Measurements from ENCODE around the gene MPZL3. TPM values are rescaled to one million over a fixed set of nuclear protein-coding genes. Genes with fewer than 3 reads are reported as not detected.

Gene MPZL3
- total and polyA plus RNA-seq, 5 experiments from 2014 or later, result 1.9 to 12.6 (median 3.4) TPM

GRCh38 chr11:118210323-118210722 lies 41.8 kb downstream of the MPZL3 start:
- H3K4me3 Mint-ChIP-seq, result no peak overlapping the region
- DNase-seq (no peak), ATAC-seq (no peak)
- H3K27me3 Mint-ChIP-seq, result no peaks in the 10 kb centered on the region
- H3K9me3 Mint-ChIP-seq, result peaks cover 0 to 3% (median 0%) of the 10 kb centered on the region in 9 donors
- POLR2A ChIA-PET, result interaction anchor here (1.1 kb wide), 1 partner anchor 94 kb away, joined by 5 read pairs; the partner anchor contains the start of gene CD3E
- peaks cover 52 to 79% (median 68%) of the 10 kb centered on the region in 4 donors for H3K4me1 Mint-ChIP-seq
- peaks cover 14 to 72% (median 43%) of the 10 kb centered on the region in 3 donors for H3K36me3 Mint-ChIP-seq
- H3K27ac Mint-ChIP-seq, result peak overlapping the region in 4 of 10 donors; percentile 26 to 63 (median 44)

DNA sequence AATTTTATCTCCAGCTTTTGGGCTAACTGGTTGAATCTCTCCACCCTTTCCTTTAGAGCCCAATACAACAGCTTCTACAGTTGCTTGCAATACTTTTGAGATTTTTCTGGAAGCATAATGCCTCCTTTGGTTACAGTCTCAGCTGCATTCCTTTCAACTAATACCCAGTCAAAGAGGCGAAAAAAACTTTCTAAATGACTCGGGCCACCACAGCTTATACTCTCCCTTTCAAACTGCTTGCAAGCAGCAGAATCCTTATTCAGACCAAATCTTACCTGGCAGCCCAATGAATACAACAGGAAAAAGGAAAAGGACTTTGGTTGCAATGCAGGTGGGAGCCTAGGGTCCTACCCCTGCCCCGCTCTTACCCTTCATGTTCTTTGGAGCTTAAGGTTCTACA lies 43.1 kb downstream of the MPZL3 start:
- peaks cover 0 to 3% (median 0%) of the 10 kb centered on the region in 9 donors for H3K9me3 Mint-ChIP-seq
- no peak overlapping the region for H3K4me3 Mint-ChIP-seq
- H3K36me3 Mint-ChIP-seq, result peaks cover 16 to 69% (median 48%) of the 10 kb centered on the region in 3 donors
- ATAC-seq (no peak), DNase-seq (no peak)
- no peaks in the 10 kb centered on the region for H3K27me3 Mint-ChIP-seq
- peaks cover 42 to 69% (median 56%) of the 10 kb centered on the region in 4 donors for H3K4me1 Mint-ChIP-seq
- H3K27ac Mint-ChIP-seq, result peak overlapping the region in 8 of 10 donors; percentile 3 to 86 (median 73)
- POLR2A ChIA-PET, result interaction anchor here (0.7 to 1.3 kb wide), 5 partner anchors 10 to 96 kb away, joined by 3 to 6 read pairs (median 5); partner anchors contain the start of genes CD3E and JAML

GRCh38 chr11:118207079-118207478 lies 45.1 kb downstream of the MPZL3 start:
- Mint-ChIP-seq H3K4me1 (peaks cover 25 to 49% (median 36%) of the 10 kb centered on the region in 4 donors), H3K4me3 (peak overlapping the region in 7 of 10 donors; percentile 60 to 80 (median 68)), H3K27ac (peak overlapping the region in 7 of 10 donors; percentile 85 to 94 (median 91)), H3K9me3 (peaks cover 0 to 3% (median 0%) of the 10 kb centered on the region in 9 donors), H3K36me3 (peaks cover 11 to 50% (median 37%) of the 10 kb centered on the region in 3 donors), H3K27me3 (no peaks in the 10 kb centered on the region)
- no peak for DNase-seq
- POLR2A ChIA-PET, result interaction anchor here (1.4 to 3.5 kb wide), 4 partner anchors 8 to 44 kb away, joined by 4 to 19 read pairs (median 8); partner anchors contain the start of gene JAML
- no peak for ATAC-seq

DNA sequence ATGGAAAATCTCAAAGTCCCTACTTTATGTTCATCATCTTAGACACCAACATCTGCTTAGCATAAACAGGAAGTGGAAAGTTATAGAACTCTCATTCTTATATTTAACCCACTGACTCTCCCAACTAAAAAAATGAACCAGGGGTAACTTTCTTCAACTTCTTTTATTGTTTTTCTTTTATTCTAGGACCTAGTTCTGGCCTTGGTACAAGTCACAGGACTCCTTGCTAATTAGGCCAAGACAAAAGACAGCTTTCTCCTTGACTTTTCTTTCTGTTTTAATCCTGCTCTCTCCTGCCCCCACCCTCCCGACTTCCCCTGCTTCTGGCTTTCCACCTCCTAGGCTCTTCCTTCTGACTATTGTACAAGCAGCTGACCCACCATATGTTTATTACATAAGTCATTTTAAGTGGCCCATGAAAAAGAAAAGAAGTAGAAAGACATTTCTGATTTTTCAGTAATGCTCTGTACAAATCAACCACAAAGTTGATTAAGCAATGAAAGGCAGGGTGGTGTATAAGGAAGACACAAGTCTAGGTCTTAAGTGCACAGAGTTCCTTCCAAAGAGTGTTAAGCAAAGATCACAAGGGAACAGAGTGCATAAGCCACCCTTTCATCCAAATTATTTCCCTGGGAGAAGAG lies 45.7 kb downstream of the MPZL3 start:
- POLR2A ChIA-PET, result interaction anchor here (1.4 to 3.5 kb wide), 5 partner anchors 7 to 45 kb away, joined by 4 to 19 read pairs (median 4); partner anchors contain the start of gene JAML
- H3K27me3 Mint-ChIP-seq, result no peaks in the 10 kb centered on the region
- DNase-seq (no peak), ATAC-seq (peak in 1 of 2 donors; percentile 31)
- H3K36me3 Mint-ChIP-seq, result peaks cover 11 to 44% (median 35%) of the 10 kb centered on the region in 3 donors
- peaks cover 20 to 44% (median 30%) of the 10 kb centered on the region in 4 donors for H3K4me1 Mint-ChIP-seq
- peak overlapping the region in 7 of 10 donors; percentile 85 to 94 (median 91) for H3K27ac Mint-ChIP-seq
- H3K4me3 Mint-ChIP-seq, result peak overlapping the region in 9 of 10 donors; percentile 58 to 80 (median 68)
- H3K9me3 Mint-ChIP-seq, result peaks cover 0 to 3% (median 0%) of the 10 kb centered on the region in 9 donors

DNA sequence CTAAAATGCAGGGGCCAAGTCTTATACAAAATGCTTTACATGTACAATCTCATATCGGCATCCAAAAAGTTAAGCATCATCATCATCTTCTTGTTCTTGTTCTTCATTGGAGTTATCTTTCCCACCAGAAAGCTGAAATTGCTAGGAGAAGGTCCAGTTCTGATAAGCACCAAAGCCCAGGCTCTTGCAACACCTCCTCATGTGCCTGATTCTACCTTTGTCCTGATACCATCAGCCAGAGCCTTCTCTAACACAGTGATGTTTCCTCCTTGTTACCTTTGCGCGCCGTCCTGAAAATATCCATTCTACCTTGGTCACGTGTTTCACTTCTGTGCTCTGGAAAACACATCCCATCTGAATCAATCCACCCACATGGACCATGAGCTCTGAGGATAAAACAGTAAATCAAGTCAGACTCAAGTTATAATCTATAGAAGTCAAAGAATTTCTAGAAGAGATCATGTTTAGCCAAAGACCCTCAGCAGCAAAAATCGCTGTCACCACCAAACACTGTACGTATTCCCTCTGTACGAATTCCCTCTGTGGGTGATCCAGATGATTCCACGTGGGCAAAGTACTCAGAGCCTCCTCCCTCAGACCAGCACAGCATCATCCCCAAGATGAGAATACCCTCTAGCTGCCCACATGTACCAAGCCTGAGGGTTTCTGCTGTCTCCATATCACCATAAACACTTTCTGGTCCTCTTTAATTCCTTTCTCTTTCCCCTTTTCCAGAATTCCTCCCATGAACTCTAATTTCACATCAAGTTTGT lies 46.4 kb downstream of the MPZL3 start:
- DNase-seq (no peak), ATAC-seq (peak in 1 of 2 donors; percentile 10)
- peaks cover 11 to 37% (median 32%) of the 10 kb centered on the region in 3 donors for H3K36me3 Mint-ChIP-seq
- peaks cover 20 to 38% (median 28%) of the 10 kb centered on the region in 4 donors for H3K4me1 Mint-ChIP-seq
- H3K27ac Mint-ChIP-seq, result peak overlapping the region in 7 of 10 donors; percentile 85 to 94 (median 91)
- no peaks in the 10 kb centered on the region for H3K27me3 Mint-ChIP-seq
- peaks cover 0 to 3% (median 0%) of the 10 kb centered on the region in 9 donors for H3K9me3 Mint-ChIP-seq
- POLR2A ChIA-PET, result interaction anchor here (0.6 to 3.5 kb wide), 6 partner anchors 8 to 148 kb away, joined by 4 to 19 read pairs (median 4); partner anchors contain the start of gene JAML
- H3K4me3 Mint-ChIP-seq, result peak overlapping the region in 9 of 10 donors; percentile 58 to 80 (median 68)

- Mint-ChIP-seq H3K36me3 (peaks cover 11 to 26% (median 21%) of the 10 kb centered on the region in 3 donors), H3K27ac (no peak overlapping the region), H3K4me1 (peaks cover 17 to 39% (median 29%) of the 10 kb centered on the region in 4 donors), H3K27me3 (no peaks in the 10 kb centered on the region), H3K4me3 (no peak overlapping the region), H3K9me3 (peaks cover 0 to 3% (median 0%) of the 10 kb centered on the region in 9 donors)
- ATAC-seq, result peak; percentile 43 to 65
- POLR2A ChIA-PET, result interaction anchor here (0.5 to 2.6 kb wide), 20 partner anchors 10 to 802 kb away, joined by 3 to 34 read pairs (median 4); partner anchors contain the start of genes CD3E, JAML, MPZL3 and UBE4A
- DNase-seq, result peak in 8 of 10 donors; percentile 26 to 80 (median 62)
These were observed 49.4 kb downstream of the MPZL3 start for GRCh38 chr11:118202599-118203422.

DNA sequence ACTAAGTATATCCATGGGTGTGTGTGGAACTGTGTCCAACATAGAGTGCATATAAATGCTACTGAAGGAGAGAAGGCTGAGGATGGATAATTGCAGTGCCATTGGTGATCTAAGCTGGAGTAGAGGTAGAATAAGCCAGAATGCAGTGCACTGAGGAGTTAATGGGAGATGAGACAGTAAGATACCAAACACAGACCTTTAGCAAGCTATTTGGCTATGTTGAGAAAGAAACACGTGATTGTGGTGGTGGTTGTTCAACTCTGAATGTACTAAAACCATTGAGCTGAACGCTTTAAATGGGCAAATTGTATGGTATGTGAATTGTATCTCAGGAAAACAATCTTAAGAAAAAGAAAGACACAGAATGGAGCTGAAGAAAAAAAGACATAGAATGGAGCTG lies 50.2 kb downstream of the MPZL3 start:
- Mint-ChIP-seq H3K36me3 (peaks cover 11 to 29% (median 16%) of the 10 kb centered on the region in 3 donors), H3K9me3 (peaks cover 0 to 3% (median 0%) of the 10 kb centered on the region in 9 donors), H3K4me3 (no peak overlapping the region), H3K27me3 (no peaks in the 10 kb centered on the region), H3K4me1 (peaks cover 14 to 32% (median 24%) of the 10 kb centered on the region in 4 donors), H3K27ac (no peak overlapping the region)
- no peak for ATAC-seq
- POLR2A ChIA-PET, result interaction anchor here (0.5 to 2.6 kb wide), 18 partner anchors 10 to 351 kb away, joined by 3 to 34 read pairs (median 4); partner anchors contain the start of genes CD3E, JAML and MPZL3
- DNase-seq, result no peak

DNA sequence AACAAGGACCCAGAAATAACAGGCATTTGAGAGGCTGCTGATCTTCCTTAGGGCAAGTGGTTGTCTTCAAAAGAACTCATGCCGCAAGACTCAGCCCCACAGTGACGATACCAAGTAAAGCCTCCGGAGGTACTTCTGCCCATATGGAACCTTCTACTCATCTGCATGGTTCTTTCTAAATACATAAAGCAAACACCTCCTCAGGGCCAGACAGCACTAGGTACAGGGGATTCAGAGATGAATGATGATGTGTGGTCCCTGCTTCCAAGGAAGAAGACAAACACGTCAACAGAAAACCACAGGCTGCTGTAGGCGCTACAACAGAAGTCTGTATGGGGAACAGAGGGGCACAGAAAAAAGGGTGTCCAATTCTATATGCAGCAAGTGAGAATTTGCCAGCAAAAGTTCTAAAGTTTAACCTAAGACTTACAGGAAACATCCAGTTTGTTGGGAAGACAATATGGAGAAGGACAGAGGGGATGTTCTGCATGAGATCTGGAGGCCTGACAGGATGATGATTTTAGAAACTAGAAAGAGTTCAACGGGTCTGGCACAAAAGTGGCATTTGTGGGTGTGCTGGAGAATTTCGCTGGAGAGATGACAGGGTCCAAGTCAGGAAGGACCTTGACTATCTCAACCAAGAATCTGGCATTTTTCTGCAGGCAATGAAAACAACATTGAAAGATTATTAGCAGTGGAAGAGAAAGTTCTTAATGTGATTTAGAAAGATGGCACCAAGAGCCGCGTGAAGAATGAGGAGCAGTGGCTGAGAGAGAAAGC lies 51.1 kb downstream of the MPZL3 start:
- DNase-seq, result peak in 8 of 10 donors; percentile 45 to 71 (median 61)
- Mint-ChIP-seq H3K27me3 (no peaks in the 10 kb centered on the region), H3K9me3 (no peaks in the 10 kb centered on the region), H3K27ac (no peak overlapping the region), H3K4me3 (no peak overlapping the region), H3K4me1 (peaks cover 11 to 23% (median 18%) of the 10 kb centered on the region in 4 donors), H3K36me3 (peaks cover 8 to 33% (median 16%) of the 10 kb centered on the region in 3 donors)
- POLR2A ChIA-PET, result interaction anchor here (1.2 to 2.6 kb wide), 8 partner anchors 13 to 107 kb away, joined by 3 to 34 read pairs (median 6); partner anchors contain the start of genes CD3E, JAML and MPZL3
- ATAC-seq, result peak; percentile 81 to 82

DNA sequence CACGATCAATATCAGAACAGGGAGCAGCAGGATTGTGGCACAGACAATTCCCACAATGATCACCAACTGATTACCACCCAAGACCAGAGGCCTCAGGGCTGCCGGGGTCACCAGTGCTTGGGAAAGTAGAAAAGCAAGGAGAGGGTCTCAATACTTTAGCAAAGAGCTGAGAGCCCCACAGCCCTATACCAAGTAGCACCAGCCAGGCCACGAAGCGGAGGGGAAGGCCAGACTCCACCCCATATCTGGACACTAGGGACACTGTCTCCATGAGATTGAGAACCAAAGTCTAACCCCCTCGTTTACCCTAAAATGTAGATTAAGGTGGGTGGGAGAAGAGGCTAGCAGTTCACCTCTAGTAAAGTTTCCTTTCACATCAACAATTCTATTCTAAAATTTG lies 51.7 kb downstream of the MPZL3 start:
- no peak for DNase-seq
- Mint-ChIP-seq H3K27ac (no peak overlapping the region), H3K4me1 (peaks cover 5 to 17% (median 15%) of the 10 kb centered on the region in 4 donors), H3K4me3 (peak overlapping the region in 1 of 10 donors; percentile 52), H3K9me3 (no peaks in the 10 kb centered on the region), H3K27me3 (no peaks in the 10 kb centered on the region), H3K36me3 (peaks cover 3 to 39% (median 13%) of the 10 kb centered on the region in 3 donors)
- POLR2A ChIA-PET, result interaction anchor here (1.6 to 2.7 kb wide), 3 partner anchors 15 to 24 kb away, joined by 3 to 14 read pairs (median 5); partner anchors contain the start of gene JAML
- no peak for ATAC-seq

- H3K36me3 Mint-ChIP-seq, result peaks cover 0 to 52% (median 6%) of the 10 kb centered on the region in 3 donors
- H3K4me3 Mint-ChIP-seq, result peak overlapping the region in 2 of 10 donors; percentile 13 to 21
These were observed 53.0 kb downstream of the MPZL3 start for GRCh38 chr11:118199135-118199534.

More at GRCh38 chr11:118199135-118199534, 53.0 kb downstream of the MPZL3 start:
- Mint-ChIP-seq H3K27ac (peak overlapping the region in 9 of 10 donors; percentile 26 to 86 (median 78)), H3K27me3 (no peaks in the 10 kb centered on the region), H3K9me3 (no peaks in the 10 kb centered on the region), H3K4me1 (peaks cover 5 to 14% (median 13%) of the 10 kb centered on the region in 4 donors)
- DNase-seq, result no peak
- POLR2A ChIA-PET, result interaction anchor here (0.9 to 2.7 kb wide), 18 partner anchors 10 to 160 kb away, joined by 3 to 23 read pairs (median 5); partner anchors contain the start of genes JAML, MPZL3 and UBE4A
- ATAC-seq, result no peak

All from naive thymus-derived CD8-positive, alpha-beta T cell (primary cell).